Neutrophil (primary cell): Measurements from ENCODE around the gene SOCS6.

Experiments used
- H3K27ac ChIP-seq: fragments of 200-600 bp; sonication (generic); 2 replicates; pipeline ENCODE4 v1.5.1; 2016; ENCODE audit warnings: mild to moderate bottlenecking, moderate library complexity
- H3K27me3 ChIP-seq: fragments of 200-600 bp; sonication (generic); 2 replicates; pipeline ENCODE4 v1.6.0; 2016; ENCODE audit warnings: mild to moderate bottlenecking
- H3K36me3 ChIP-seq: fragments of 200-600 bp; sonication (generic); 2 replicates; pipeline ENCODE4 v1.5.1; 2017
- H3K4me1 ChIP-seq, 2 experiments: fragments of 200-600 bp in 1 of 2; sonication (generic) in 1 of 2; 1 replicate in 1 of 2; 2 replicates in 1 of 2; pipeline versions ENCODE4 v1.5.1 to v1.6.1; 2013 to 2016; ENCODE audit warnings: low read depth in 1 of 2, low read length in 1 of 2, mild to moderate bottlenecking in 1 of 2, moderate library complexity in 1 of 2; ENCODE audit not compliant: control insufficient read depth in 1 of 2, insufficient read depth in 1 of 2
- H3K4me3 ChIP-seq, 2 experiments: fragments of 200-600 bp in 1 of 2; sonication (generic) in 1 of 2; 1 replicate in 1 of 2; 2 replicates in 1 of 2; pipeline ENCODE4 v1.5.1; 2013 to 2016; ENCODE audit warnings: low read depth in 1 of 2, low read length in 1 of 2, mild to moderate bottlenecking in 1 of 2, moderate library complexity in 1 of 2
- H3K9me3 ChIP-seq: fragments of 200-600 bp; sonication (generic); 2 replicates; pipeline ENCODE4 v1.5.1; 2016
- CTCF ChIP-seq: fragments of 200-600 bp; sonication (generic); IDR thresholded peaks from 2 replicates; pipeline ENCODE4 v1.5.1; 2016; ENCODE audit warnings: antibody characterized with exemption

SOCS6 gene

GRCh38 chr18:70376914-70377258 is 88.0 kb downstream of the SOCS6 start:
- H3K4me1 ChIP-seq = no peaks in the 10 kb centered on the region
- no peak for TF ChIP-seq CTCF

GRCh38 chr18:70377317-70377799 is 88.5 kb downstream of the SOCS6 start:
- H3K4me1 ChIP-seq = no peaks in the 10 kb centered on the region
- H3K4me3 ChIP-seq = no peak overlapping the region
- H3K27me3 ChIP-seq = no peaks in the 10 kb centered on the region
- no peak overlapping the region for H3K27ac ChIP-seq
- no peak for TF ChIP-seq CTCF
- no peaks in the 10 kb centered on the region for H3K9me3 ChIP-seq
- H3K36me3 ChIP-seq = no peaks in the 10 kb centered on the region

More at GRCh38 chr18:70376914-70377258, 88.0 kb downstream of the SOCS6 start:
- H3K27ac ChIP-seq = no peak overlapping the region
- H3K9me3 ChIP-seq = no peaks in the 10 kb centered on the region
- no peaks in the 10 kb centered on the region for H3K36me3 ChIP-seq
- no peak overlapping the region for H3K4me3 ChIP-seq
- no peaks in the 10 kb centered on the region for H3K27me3 ChIP-seq

- H3K4me3 ChIP-seq = no peak overlapping the region
- no peak for TF ChIP-seq CTCF
- H3K27me3 ChIP-seq = no peaks in the 10 kb centered on the region
- no peaks in the 10 kb centered on the region for H3K36me3 ChIP-seq
- H3K27ac ChIP-seq = no peak overlapping the region
- H3K9me3 ChIP-seq = no peaks in the 10 kb centered on the region
- H3K4me1 ChIP-seq = no peaks in the 10 kb centered on the region
Measured at GRCh38 chr18:70377857-70378701, 89.2 kb downstream of the SOCS6 start.
